Neural crest cell (in vitro differentiated cells): Measurements from ENCODE around the gene DCTN3. TPM values are rescaled to one million over a fixed set of nuclear protein-coding genes. Genes with fewer than 3 reads are reported as not detected.
A peak's percentile ranks its signal among the peaks of the same experiment; 100 is the strongest.

Source experiments
- DNase-seq: peaks from one replicate; pipeline ENCODE4 v3.0.0; 2021; ENCODE audit warnings: low read depth, mixed read lengths, low spot score
- H3K27ac Mint-ChIP-seq: one replicate; pipeline ENCODE4 v1.8.0; 2021; ENCODE audit warnings: mild to moderate bottlenecking, mixed read lengths; ENCODE audit not compliant: unreplicated experiment
- H3K27me3 Mint-ChIP-seq: 2 replicates; pipeline ENCODE4 v1.8.0; 2021; ENCODE audit warnings: low read depth, mild to moderate bottlenecking, mixed read lengths
- H3K36me3 Mint-ChIP-seq: 2 replicates; pipeline ENCODE4 v1.8.0; 2021; ENCODE audit warnings: low read depth, mild to moderate bottlenecking, mixed read lengths
- H3K4me1 Mint-ChIP-seq: 2 replicates; pipeline ENCODE4 v1.8.0; 2021; ENCODE audit warnings: mixed read lengths
- H3K4me3 Mint-ChIP-seq: one replicate; pipeline ENCODE4 v1.8.0; 2021; ENCODE audit warnings: mild to moderate bottlenecking, mixed read lengths
- H3K9me3 Mint-ChIP-seq: 2 replicates; pipeline ENCODE4 v1.8.0; 2021; ENCODE audit warnings: mixed read lengths
- CTCF ChIP-seq: fragments of 200-600 bp; sonication (generic); conservative IDR thresholded peaks from 2 replicates; pipeline ENCODE4 v1.5.0; 2021; ENCODE audit warnings: antibody characterized with exemption, mild to moderate bottlenecking
- total RNA-seq: library from RNA; stranded (reverse); gene quantifications from 2 replicates; pipeline ENCODE4 v1.2.1, GENCODE V29; 2021

The DCTN3 gene
- total RNA-seq, 1 donor from 2014 or later: 102 TPM

GRCh38 chr9:34654323-34655051 is 34.2 kb upstream of the DCTN3 start:
- Mint-ChIP-seq H3K9me3 (no peaks in the 10 kb centered on the region), H3K27me3 (no peaks in the 10 kb centered on the region), H3K4me3 (peak overlapping the region; percentile 23), H3K4me1 (peaks cover 37% of the 10 kb centered on the region), H3K36me3 (no peaks in the 10 kb centered on the region), H3K27ac (no peak overlapping the region)
- DNase-seq: no peak
- TF ChIP-seq CTCF: no peak

GRCh38 chr9:34653151-34654072 is 33.1 kb upstream of the DCTN3 start:
- TF ChIP-seq CTCF: no peak
- Mint-ChIP-seq H3K27me3 (no peaks in the 10 kb centered on the region), H3K4me3 (peak overlapping the region; percentile 76), H3K4me1 (peaks cover 41% of the 10 kb centered on the region), H3K9me3 (no peaks in the 10 kb centered on the region), H3K36me3 (peaks cover 6% of the 10 kb centered on the region), H3K27ac (peak overlapping the region; percentile 87)
- no peak for DNase-seq

GRCh38 chr9:34652602-34653000 is 32.3 kb upstream of the DCTN3 start:
- TF ChIP-seq CTCF: no peak
- Mint-ChIP-seq H3K36me3 (peaks cover 10% of the 10 kb centered on the region), H3K4me3 (peak overlapping the region; percentile 76), H3K27me3 (no peaks in the 10 kb centered on the region), H3K9me3 (no peaks in the 10 kb centered on the region), H3K4me1 (peaks cover 49% of the 10 kb centered on the region), H3K27ac (peak overlapping the region; percentile 98)
- no peak for DNase-seq

- H3K9me3 Mint-ChIP-seq: no peaks in the 10 kb centered on the region
- peak; percentile 71 for DNase-seq
- TF ChIP-seq CTCF: no peak
- no peaks in the 10 kb centered on the region for H3K27me3 Mint-ChIP-seq
- H3K4me3 Mint-ChIP-seq: peak within 1 kb of the TSS; percentile 76
- peaks cover 10% of the 10 kb centered on the region for H3K36me3 Mint-ChIP-seq
- peak within 1 kb of the TSS; percentile 98 for H3K27ac Mint-ChIP-seq
- H3K4me1 Mint-ChIP-seq: peaks cover 55% of the 10 kb centered on the region
Measured at GRCh38 chr9:34651876-34652601, 31.7 kb upstream of the DCTN3 start, which contains the start of gene IL11RA. IL11RA (plus strand) TSS chr9:34652185; CDS start chr9:34655218, 3,033 bp downstream.

GRCh38 chr9:34651321-34651720 is 31.0 kb upstream of the DCTN3 start:
- DNase-seq: no peak
- no peak overlapping the region for H3K27ac Mint-ChIP-seq

More at GRCh38 chr9:34651321-34651720, 31.0 kb upstream of the DCTN3 start:
- H3K9me3 Mint-ChIP-seq: no peaks in the 10 kb centered on the region
- H3K4me3 Mint-ChIP-seq: peak overlapping the region; percentile 76
- H3K36me3 Mint-ChIP-seq: peaks cover 10% of the 10 kb centered on the region
- H3K27me3 Mint-ChIP-seq: no peaks in the 10 kb centered on the region
- peaks cover 62% of the 10 kb centered on the region for H3K4me1 Mint-ChIP-seq
- no peak for TF ChIP-seq CTCF
